ENCODE measurements around the gene TM9SF3. TPM values are rescaled to one million over a fixed set of nuclear protein-coding genes. Genes with fewer than 3 reads are reported as not detected.
A peak's percentile ranks its signal among the peaks of the same experiment; 100 is the strongest.
"Not testable (repeated sequence)": the region's sequence is repeated elsewhere in the genome, so short reads cannot be mapped to it uniquely, and the experiment has no call there.

TM9SF3 gene
- polyA plus RNA-seq, 1 donor, result 76.8 TPM

DNA sequence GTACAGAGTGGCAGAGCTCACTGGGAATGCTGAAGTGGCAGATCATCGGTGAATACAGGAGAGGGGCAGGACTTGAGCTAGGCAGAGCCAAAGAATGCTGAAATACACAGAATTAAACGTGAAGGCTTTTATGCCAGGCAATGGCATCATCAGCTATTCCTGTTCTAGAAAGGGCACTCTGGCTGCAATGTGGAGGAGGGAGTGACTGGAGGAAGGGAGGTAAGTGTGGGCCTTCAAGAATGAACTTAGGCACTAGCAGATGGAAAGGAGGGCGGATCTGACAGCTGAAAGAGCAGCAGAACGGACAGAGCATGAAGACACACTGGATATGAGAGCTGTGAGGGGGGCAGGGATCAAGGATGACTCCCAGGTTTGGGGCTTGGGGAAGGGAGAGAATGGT lies 12.0 kb upstream of the TM9SF3 start:
- no peak for DNase-seq

DNA sequence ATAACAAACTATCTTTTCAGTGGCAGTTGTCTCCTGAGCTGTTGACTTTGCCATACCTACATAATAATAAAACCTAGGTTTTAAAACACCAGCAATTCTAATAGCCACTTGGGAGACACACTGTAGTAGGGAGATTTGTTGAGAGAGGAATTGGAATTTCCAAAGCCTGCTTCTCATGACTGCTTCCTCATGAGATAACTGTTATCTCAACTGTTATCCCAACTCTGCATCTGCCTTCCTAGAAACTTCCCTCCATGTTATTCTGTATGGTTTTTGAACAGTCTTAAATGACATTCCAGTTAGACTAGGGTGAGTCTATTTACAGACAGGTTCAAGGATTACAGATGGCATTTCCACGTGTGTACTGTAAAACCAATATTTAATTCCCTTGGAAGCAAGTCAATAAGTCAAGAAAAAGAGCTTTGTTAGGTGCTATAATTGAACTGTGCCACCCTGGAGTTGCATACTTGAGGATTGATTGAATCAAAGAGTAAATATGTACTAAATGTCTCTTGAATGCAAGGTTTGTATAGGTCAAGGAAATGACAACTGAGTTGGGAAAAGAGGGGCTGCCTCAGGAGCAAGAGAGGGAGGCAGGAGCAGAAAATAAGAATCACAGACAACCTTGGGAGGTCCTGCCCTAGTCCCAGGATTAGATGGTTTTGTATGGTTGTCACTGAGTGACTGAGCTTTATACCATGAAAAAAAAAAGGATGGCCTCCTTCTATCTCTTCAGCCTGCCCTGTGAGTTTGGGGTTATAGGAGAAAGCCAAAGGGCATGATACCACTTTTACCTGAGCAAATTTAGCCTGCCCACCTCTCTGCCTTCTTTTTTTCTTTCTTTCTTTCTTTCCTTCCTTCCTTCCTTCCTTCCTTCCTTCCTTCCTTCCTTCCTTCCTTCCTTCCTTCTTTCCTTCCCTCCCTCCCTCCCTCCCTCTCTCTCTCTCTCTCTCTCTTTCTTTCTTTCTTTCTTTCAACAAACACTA lies 9.9 kb upstream of the TM9SF3 start:
- no peak for DNase-seq

DNA sequence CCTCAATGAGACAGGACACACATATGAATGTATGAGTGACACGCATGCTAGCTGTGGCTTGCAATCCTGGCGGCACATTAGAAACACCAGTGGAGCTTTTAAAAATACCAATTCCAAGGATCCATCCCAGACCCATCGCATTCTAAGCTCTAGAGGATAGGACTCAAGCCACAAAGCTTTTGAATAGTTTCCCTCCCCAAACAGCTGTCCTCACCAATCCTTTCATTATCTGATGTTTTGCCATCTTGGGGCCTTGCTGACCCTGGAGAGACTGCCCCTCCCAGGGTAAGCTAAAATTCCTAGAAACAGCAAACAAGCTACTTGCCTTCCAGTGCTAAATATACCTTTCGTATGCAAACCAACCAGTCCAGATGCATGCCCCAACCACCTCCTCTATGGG lies 8.9 kb upstream of the TM9SF3 start:
- no peak for DNase-seq

DNA sequence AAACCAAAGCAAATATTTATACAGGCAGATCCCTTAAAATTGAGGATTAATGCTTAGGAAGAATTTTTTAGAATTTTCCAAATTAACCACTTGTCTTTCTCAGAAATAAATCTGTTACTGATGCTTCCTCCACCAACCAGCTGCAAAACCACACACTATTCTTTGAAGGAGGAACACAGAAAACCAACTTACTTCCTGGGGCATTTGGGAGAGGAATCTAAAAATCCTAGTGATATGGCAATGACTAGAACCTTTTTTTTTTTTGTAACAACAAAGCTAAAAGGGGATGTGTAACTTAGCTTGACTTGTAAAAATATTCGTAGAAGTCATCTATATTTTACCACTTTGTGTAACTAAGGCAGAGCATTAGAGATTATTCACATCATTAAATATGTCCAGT lies 5.1 kb upstream of the TM9SF3 start:
- DNase-seq, result no peak

DNA sequence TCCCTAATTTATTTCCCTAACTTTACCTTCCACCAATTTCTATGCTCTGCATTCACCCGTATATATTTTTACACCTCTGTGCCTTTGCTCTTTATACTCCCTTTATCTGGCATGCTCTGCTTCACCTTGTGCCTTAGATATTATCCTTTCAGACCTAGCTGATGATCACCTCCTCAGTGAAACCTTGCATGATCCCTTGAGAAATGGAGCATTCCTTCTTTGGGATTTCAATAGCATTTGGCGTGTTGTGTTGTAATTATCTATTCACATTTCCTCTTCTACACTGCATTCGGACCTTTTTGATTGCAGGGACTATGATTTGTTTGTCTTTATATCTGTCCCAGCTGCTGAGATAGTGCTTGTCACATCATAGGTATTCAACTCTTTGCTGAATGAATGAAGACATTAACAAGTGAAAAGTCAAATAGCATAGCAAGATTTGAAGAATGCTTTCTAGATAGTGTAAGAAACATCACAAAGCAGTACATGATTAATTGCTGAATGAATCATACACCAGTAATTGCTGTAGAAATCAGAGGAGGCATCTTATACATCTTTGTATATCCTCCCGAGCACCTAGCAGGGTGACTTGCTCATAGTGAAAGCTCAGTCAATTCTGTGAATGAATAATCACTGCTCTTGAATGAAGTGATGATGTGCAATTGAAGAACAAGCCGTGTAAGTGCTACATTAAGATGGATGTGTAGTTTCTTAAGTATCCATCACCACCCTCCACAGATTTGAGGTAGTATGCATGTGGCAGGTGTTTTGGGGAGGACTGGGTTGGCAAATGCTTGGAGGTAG lies 2.0 kb upstream of the TM9SF3 start:
- DNase-seq, result no peak

DNA sequence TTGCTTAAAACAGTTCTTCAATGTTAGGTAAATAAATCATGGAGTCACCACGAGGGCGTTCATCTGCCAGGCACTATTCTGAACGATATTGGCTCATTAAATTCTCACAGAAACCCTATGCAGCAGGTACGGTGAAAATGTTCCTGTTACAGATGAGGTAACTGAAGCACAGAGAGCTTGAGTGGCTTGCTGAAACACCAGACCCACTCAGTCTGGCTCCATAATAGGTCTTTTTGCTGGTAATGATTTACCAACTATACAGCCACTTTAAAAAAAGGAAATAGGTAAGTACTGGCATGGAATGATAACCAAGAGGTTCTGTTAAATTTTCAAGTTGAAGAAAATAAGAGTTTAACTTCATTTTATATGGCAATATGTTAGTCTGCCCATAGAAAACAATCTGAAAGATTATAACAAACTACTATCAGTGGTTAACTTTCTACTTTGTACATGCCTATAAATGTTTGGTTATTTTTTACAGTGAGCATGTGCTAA lies 1.3 kb upstream of the TM9SF3 start:
- no peak for DNase-seq

DNA sequence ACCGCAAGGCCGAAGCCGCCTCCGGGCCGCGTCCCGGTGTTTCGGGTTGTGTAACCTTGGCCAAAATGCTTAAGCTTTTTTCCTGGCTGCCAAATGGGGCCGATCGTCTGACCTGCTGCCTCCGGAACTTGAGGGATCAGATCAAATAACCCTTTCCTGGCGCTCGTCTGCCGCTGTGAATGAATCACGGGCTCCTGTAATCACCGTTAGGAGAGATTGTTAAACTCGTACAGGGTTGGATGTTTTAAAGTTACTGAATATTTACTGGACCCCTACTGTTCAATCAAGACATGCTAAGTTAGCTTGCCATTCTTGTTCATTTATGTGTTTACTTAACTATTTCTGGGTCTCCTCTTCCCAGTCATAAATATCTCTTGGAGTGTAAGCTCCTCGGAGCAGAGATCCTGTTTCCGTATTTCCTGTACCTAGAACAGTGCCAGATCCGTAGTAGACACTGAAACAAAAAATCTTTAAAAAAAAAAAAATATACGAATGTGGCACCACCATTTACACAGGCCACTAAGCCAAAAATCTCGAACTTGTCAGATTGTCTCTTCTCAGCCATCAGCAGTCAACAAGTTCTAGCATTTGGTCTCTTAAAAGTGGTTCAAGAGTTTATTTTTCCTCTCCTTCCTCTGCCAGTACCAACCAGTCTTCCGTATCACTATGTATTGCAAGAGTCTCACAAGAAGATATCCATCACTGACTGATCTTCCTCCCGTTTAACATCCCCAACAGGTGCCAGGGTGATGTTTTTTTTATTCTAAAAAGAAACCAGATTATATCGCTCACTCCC lies 650 bp upstream of the TM9SF3 start:
- peak; percentile 78 for DNase-seq

DNA sequence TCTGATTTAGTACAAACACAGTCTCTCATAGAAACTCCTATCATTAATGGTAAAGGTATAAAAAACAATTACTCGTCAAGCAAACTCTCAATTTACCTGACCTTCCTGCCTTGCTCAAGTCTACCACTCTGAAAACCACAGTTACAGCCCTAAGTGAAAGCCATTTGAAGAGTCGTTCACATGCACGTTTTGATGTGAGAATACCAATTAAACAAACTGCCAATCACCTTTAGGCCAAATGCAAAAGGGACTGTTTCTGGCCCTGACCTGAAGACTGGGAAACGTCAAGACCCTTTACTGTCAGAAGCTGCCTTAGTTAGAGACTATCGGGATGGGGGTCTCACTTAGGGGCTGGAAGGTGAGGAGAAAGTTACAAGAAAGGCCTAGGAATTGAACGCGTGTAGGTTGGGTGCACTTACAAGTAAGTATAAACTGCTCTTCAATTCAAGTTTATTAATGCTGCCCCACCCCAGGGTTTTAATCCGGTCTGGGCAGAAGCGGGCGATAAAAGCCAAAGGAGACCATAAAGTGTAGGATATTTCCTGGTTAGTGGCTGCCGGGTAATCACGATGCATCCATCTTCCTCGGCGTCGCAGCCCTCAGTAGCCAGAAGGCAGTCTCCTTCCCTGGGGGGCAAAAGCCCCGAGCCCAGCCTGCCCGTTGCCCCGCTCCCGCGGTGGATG lies 935 bp downstream of the TM9SF3 start:
- DNase-seq, result peak; percentile 10

DNA sequence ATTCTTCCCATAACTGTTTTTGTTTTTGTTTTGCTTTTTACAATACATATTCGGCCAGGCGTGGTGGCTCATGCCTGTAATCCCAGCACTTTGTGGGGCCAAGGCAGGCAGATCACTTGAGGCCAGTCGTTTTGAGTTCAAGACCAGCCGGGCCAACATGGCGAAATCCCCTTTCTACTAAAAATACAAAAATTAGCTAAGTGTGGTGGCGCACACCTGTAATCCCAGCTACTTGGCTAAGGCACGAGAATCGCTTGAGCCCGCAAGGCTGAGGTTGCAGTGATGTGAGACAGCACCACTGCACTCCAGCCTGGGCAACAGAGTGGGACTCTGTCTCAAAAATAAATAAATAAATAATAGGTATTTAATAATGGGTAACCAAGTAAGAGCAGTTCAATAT lies 2.3 kb downstream of the TM9SF3 start:
- DNase-seq, result no peak

DNA sequence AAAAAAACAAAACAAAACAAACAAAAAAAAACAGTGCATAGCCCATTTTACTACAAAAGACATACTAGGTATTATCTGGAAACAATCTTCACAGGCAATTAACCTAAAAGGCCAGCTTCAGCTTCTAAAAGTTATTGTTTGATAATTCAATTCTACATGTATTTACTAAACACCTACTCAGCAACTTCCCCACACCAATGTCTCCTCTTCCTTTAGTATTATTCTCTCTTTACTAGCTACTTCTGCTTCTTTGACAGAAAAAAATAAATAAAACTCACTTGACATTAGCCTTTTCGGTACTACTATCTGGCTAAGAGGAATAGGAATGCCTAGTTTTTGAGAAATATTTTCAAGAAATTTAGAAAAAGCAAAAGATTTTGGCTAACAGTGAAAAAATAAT lies 2.8 kb downstream of the TM9SF3 start:
- no peak for DNase-seq

DNA sequence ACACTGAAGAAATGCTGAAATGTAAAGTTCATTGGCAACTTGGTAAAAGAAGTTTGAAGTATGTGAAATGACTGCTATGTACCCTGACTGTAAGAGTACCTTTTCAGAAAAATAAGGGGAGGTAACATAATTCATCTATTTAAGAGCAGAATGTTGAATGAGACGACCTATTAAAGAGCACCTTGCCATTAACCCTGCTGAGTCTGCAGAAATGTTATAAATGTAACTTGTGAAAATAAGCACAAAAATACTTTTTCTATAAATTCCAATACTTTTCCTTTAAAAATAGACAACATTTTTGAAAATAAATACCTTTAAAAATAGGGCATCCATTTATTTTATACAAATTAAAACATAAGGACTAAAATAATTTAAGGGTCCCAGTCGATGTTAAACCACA lies 7.7 kb downstream of the TM9SF3 start:
- DNase-seq, result no peak

DNA sequence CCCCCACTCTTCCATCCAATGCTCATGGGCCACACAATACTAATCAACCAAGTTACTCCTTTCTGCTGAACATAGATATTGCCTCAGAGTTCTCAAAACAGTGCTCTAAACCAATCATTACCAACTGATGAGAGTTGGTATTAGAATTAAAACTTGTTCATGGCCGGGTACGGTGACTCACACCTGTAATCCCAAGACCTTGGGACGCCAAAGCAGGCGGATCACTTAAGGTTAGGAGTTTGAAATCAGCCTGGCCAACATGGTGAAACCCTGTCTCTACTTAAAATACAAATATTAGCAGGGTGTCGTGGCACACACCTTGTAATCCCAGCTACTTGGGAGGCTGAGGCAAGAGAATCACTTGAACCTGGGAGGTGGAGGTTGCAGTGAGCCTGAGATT lies 8.2 kb downstream of the TM9SF3 start:
- no peak for DNase-seq

DNA sequence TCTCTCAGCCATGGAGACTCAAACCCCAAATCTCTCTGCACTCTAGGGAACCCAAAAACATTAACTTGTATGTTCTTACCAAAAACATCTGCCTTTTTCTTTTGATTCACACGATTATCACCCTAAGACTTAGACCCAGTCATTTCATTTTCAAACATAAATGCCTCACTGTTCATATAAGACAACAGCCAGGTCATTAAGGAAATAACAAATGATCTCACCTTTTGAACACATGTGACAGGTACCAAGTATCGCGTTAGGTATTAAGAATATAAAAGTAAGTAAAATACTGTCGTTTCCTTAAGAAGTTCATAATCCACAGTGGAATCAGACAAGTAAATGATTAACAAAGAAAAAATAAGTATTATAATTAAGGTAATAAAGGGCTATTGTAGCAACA lies 8.8 kb downstream of the TM9SF3 start:
- DNase-seq, result no peak

DNA sequence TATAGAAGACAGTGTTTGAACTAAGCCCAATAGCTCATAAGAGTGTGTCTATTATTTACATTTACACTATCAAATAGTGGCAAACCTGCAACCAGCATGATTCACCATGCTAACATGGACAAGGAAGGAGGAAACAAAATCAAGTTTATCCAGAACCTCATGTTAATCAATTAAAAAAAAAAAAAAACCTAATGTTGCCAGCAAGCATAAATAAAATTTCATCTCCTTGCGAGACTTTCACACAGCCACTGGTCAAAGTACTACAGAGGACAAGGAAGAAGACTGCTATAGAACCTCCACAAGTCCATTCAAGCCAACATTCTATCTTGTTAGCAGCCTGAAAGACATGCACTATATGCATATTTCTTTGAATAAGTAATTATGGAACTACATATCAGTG lies 9.7 kb downstream of the TM9SF3 start:
- no peak for DNase-seq

DNA sequence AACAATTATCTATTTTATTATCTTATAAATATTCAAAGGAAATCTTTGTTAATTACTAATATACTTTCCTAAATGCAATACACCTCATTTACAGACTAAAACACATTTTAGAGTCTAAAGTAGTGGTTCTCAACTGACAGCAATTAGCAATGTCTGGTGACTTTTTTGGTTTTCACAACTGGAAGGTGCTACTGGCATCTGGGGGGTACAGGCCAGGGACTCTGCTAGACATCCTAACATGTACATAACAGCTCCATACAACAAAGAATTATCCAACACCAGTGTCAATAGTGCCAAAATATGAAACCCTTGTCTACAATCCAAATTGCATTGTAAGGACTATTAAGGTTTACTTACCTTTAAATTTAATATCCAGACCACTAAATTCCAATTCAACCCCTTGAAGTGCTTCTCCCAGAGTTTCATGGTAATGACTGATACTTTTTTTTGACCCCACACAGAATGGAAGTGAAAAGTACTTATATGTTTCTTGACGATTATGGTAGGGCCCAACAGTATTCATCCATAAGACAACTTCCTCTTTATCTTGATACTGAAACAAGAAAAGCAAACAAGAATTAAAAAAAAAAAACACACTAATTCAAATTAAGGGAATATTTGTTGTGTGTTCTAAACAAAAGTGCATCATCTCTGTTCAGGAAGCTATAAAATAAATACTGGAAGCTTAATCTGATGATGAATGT lies 10.4 kb downstream of the TM9SF3 start:
- no peak for DNase-seq

DNA sequence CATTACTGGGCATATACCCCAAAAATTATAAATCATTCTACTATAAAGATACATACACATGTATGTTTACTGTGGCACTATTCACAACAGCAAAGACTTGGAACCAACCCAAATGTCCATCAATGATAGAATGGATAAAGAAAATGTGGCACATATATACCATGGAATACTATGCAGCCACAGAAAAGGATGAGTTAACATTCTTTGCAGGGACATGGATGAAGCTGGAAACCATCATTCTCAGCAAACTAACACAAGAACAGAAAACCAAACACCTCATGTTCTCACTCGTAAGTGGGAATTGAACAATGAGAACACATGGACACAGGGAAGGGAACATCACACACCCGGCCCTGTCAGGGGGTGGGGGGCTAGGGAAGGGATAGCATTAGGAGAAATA lies 12.2 kb downstream of the TM9SF3 start:
- DNase-seq, result not testable (repeated sequence)

DNA sequence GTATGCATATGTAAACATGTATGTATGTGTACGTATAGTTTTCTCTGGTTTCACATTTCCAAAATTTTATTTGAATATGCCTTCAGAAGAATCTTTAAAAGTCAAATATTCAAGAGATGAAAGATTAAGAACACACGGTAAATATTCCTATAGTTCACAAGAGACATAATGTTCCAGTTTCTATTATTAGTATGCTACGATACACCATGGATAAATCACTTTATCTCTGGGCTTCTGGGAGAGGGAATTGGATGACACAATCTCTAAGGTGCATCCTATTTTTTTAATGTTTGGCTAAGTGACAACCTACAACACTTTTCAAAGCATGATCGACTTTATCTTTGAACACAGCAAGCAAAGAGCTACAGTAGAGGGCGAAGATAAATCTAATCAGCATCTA lies 13.8 kb downstream of the TM9SF3 start:
- DNase-seq, result no peak

DNA sequence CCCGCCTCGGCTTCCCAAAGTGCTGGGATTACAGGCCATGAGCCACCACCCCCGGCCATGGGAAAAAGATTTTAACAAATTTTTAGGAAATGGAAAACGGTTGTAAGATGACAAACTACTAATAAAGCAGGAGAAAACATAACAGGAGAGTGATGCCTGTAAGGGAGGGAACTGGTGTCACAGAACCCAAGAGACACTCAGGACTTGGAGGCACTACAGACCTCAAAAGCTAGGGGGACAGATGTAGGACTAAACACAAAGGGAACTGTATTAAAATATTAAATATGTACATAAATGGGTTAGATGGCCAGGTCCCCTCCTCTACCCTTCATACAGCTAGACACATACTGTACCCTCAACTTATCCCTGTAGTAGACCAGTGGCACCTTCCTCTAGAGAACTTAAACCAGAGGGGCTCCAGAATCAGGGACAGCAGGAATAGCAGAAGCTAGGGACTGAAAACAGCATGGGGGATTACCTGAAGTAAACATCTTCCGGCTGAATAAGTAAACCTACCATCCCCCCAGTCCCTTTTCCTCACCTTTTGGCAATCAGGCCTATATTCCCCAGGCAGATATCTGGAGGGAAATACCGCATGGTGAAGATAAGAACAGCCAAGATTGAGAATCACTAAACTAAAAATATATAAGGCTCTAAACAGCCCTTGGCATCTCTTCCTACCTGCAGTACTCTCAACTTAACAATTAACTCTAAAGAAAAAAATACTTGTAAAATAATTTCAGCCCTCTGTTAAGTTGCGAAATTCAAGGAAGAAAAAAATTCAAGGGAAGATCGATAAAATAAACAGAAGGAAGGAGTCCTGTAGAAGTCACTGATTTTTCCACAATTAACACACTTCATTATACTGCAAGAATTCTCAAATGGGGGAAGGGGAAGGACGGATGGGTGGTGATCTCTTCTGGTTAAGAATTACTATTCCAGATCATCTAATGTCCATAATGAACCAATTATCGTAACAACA lies 15.5 kb downstream of the TM9SF3 start:
- DNase-seq, result no peak

DNA sequence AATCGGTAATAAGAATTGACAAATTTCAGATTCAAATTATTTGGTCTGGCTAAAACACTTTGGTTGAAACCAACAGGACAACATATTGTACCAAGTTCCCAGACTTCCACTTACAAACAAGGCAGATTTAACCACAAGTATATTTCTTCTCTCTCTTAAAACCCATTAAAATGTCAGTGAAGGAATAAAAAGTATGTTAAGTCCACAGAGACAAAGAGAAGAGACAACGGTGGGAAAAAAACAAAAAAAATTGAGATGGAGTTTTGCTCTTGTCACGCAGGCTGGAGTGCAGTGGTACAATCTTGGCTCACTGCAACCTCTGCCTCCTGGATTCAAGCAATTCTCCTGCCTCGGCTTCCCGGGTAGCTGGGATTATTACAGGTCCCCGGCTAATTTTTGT lies 16.3 kb downstream of the TM9SF3 start:
- DNase-seq, result no peak

DNA sequence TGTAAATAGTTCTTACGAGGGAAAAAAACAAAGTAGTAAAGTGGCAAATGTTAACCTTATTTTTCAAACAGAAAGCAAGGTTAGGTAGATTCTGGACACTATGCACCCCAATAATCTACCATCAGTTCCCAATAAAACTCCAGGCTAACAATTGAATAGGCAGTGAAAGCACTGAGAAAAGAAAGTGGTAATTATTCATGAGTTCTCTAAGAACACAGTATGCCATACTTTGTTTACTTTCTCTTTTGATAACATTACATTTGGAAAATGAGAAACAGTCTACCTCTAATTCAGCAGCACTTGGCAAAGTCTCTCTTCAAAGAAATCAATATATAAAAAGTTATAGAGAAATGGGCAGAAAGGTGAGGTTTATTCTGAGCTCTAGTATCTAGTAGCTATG lies 18.4 kb downstream of the TM9SF3 start:
- DNase-seq, result no peak
